Measurements from ENCODE around the gene RABGAP1L.
"Not testable (repeated sequence)": the region's sequence is repeated elsewhere in the genome, so short reads cannot be mapped to it uniquely, and the experiment has no call there.

Gene RABGAP1L

DNA sequence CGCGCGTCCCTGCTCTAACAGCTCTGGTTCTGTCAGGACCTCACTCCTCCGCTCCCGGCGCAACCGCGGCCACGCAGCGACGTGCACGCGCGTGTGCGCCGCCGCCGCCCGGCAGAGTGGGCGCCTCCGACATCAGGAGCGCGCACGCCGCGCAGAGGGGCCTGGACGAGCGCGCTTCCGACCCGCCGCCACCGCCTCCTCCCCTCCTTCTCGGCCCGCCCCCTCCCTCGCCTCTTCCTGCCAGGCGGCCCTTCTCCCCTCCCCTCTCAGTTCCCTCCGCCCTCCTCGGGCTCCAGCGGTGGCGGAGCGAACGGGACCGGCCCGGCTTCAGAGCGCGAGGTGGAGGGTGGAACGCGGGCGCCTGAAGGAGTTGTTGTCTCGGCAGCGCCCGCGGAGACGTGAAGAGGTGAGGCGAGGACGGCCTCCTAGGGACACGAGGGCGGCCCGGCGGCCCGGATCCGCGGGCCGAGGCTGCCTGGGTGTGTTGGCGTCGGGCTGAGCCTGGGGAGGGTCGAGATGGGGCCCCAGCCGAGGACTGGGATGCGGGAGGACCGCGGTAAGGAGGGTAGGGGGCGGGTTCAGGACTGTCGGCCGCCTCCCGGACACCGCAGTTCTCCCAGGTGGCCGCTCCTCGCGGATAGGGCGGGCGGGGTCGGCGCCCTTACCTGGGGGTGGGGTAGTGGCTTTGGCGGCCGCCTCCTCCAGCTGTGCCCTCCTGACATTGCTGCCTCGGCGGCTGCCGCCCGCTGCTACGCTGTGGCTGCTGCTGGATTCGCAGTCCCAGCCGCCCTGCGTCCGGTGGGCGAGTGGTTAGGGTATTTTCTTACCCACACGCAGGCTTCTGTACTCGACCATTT lies at the start of gene RABGAP1L:
RABGAP1L (plus strand) TSS at position 269 of the 857 bp plus-strand sequence.
- peak; percentile 90 for DNase-seq

DNA sequence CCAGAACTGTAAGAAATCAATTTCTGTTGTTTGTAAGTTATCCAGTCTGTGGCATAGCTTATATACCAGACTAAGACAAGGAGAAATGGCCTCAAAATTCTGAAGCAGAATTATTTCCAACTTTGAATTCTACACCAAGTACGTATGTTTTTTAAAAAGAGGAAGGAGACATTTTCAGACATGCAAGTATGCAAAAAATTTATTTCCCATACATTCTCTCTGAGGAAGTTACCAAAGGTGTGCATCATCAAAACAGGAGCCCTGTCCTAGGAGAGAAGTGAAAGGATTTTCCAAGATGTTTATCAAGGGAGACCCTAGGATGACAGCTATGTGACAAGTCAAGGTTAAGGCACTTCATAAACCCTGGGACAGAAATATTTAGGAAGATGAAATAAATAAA lies 49.3 kb upstream of the RABGAP1L start:
- no peak for DNase-seq

DNA sequence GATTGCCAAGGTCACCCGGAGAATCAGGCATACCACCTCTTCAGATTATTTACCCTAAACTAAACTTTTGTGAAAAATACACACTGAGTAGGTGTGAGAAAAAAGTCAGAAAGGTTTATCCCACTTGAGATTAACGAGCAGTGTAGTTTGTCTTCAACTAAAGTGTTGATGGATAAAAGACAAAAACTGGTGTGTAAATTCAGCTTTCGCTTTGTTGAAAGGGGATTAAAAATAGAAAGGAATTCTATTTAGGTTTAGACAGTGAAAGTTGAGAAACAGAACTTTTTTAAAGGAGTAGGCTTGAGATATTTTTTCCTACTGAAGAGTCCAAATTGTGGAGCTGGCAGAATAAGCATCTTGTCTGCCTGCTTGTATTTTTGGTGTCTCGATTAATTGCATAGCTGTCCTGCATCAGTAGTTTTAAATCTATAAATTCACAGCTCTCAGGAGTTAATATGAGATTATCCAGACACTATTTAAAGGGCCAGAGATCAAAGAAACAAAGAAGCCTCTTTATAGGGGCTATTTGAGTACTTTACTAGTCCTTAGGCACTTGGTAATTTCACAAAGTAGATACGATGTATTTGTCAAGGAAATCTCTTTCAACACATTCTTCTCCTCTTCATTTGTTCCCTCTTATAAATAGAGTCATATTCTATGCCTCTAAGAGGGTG lies 46.7 kb upstream of the RABGAP1L start:
- DNase-seq = no peak

GRCh38 chr1:174114106-174114505 lies 45.2 kb upstream of the RABGAP1L start:
- no peak for DNase-seq

GRCh38 chr1:174114788-174115448 lies 44.4 kb upstream of the RABGAP1L start:
- DNase-seq = peak; percentile 17

DNA sequence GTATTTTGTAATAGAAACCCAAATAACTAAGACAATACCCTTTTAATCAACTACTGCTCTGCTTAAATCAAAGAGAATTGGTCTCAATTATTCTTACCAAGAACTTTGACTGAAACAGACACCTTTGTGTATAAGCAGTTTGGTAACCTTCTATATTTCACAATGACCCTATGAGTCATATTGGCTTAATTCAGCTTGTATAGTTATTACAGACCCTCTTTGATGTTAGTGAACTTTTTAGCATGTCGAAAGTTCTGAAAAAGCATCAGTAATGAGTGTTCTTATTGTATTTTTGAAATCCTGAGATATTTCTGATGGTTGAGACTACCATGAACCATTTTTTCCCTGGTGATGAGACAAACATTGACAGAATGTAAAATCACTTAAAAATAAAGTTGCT lies 43.3 kb upstream of the RABGAP1L start:
- DNase-seq = no peak

- DNase-seq = no peak
These were observed 40.6 kb upstream of the RABGAP1L start for GRCh38 chr1:174118751-174119150.

GRCh38 chr1:174122318-174122717 lies 37.0 kb upstream of the RABGAP1L start:
- not testable (repeated sequence) for DNase-seq

DNA sequence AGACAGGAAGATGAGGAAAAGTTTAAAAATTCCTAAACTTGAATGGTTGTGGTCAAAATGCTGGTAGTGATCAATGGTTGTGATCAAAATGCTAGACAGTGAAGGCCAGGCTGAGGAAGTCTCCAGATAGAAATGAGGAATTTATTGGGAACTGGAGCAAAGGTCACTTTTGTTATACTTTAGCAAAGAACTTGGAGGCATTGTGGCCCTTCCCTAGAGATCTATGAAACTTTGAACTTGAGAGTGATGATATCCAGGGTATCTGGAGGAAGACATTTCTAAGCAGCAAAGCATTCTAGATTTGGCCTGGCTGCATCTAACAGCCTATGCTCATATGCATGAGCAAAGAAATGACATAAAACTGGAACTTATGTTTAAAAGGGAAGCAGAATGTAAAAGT lies 35.5 kb upstream of the RABGAP1L start:
- no peak for DNase-seq

- not testable (repeated sequence) for DNase-seq
These were observed 32.1 kb upstream of the RABGAP1L start for GRCh38 chr1:174127176-174127575.

DNA sequence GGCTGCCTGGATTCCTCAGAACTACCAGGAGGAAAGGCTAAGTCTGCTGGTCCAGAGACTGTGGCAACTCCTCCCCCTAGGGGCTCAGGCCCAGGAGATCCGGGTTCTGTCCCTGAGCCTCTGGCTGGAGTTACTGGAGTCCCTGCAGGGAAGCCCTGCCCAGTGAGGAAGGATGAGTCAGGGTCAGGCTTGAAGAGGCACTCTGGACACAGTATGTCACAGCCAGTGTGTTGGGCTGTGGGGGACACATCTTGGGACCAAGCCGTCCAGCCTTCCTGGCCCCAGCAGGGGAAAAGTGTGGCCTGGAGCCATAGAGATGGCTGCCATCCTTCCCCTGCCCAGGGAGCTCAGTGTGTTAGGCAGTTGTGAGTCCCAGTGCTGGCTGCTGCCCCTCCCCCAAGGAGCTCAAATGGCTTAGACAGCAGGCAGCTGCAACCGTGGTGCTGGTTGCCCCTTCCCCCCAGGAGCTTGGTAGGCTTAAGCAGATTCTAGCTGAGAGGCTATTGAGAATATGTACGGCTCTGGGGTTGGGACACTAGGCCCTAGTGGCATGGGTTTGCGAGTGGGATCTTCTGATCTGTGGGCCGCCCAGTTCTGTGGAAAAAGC lies 28.2 kb upstream of the RABGAP1L start:
- no peak for DNase-seq

- no peak for DNase-seq
These were observed 25.2 kb upstream of the RABGAP1L start for GRCh38 chr1:174134003-174134659.

GRCh38 chr1:174135211-174135610 lies 24.1 kb upstream of the RABGAP1L start:
- DNase-seq = no peak

- DNase-seq = no peak
These were observed 22.6 kb upstream of the RABGAP1L start for GRCh38 chr1:174136714-174137113.

DNA sequence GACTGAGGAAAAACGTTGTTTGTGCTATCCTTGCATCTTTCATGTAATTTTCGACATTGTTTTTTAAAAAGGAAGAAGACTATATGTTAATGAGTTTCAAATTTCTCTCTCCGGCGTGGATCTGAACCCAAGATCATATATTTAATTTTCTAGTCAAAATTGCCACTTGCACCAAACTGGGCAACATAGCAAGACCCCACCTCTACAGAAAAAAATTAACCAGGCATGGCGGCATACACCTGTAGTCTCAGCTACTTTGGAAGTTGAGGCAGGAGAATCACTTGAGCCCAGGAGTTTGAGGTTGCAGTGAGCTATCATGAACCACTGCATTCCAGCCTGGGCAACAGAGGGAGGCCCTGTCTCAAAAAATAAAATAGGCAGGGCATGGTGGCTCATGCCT lies 16.5 kb upstream of the RABGAP1L start:
- DNase-seq = no peak

DNA sequence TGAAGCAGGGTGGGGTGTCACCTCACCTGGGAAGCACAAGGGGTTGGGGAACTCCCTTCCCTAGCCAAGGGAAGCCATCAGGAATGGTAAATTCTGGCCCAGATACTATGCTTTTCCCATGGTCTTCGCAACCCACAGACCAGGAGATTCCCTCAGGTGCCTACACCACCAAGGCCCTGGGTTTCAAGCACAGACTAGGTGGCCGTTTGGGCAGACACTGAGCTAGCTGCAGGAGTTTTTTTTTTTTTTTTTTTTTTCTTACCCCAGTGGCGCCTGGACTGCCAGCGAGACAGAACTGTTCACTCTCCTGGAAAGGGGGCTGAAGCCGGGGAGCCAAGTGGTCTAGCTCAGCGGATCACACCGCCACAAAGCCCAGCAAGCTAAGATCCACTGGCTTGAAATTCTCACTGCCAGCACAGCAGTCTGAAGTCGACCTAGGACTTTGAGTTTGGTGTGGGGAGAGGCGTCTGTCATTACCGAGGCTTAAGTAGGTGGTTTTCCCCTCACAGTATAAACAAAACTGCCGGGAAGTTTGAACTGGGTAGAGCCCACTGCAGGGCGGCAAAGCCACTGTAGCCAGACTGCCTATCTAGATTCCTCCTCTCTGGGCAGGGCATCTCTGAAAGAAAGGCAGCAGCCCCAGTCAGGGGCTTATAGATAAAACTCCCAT lies 15.5 kb upstream of the RABGAP1L start:
- not testable (repeated sequence) for DNase-seq

- DNase-seq = not testable (repeated sequence)
These were observed 14.9 kb upstream of the RABGAP1L start for GRCh38 chr1:174144397-174144783.

GRCh38 chr1:174149216-174149615 lies 10.1 kb upstream of the RABGAP1L start:
- no peak for DNase-seq

DNA sequence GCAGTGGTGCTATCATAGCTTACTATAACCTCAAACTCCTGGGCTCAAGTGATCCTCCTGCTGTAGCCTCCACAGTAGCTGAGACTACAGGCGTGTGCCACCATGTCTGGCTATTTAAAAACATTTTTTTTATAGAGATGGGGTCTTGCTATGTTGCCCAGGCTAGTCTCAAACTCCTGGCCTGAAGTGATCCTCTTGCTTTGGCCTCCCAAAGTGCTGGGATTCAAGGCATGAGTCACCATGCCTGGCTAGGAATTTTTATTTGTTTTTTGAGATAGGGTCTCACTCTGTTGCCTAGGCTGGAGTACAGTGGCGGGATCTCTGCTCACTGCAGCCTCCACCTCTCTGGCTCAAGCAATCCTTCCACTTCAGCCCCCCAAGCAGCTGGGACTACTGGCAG lies 8.8 kb upstream of the RABGAP1L start:
- no peak for DNase-seq

- DNase-seq = no peak
These were observed 6.9 kb upstream of the RABGAP1L start for GRCh38 chr1:174152427-174152826.

DNA sequence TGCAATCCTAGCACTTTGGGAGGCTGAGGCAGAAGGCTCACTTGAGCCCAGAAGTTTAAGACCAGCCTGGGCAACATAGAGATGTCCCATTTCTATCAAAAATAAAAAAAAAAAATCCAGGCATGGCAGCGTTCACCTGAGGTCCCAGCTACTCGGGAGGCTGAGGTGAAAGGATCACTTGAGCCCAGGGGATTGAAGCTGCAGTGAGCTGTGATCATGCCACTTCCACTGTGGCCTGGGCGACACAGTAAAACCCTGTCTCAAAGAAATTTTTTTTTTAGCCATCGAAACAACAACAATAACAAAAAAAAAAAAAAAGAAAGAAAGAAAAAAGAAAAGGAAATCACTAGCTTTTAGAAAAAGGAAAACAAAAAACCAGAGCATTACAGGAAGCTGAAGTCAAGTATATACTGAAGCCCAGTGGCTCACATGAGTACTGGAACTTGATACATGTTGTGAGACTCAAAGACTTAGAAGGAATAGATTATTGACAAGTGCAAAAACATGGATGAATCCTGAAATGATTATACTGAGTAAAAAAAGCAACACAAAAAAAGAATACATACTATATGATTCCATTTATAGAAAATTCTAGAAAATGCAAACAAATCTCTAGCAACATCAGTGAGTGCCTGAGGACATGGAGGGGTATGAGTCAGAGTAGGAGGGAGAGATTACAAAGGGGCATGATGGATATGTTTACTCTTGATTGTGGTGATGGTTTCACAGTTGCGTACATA lies 6.1 kb upstream of the RABGAP1L start:
- DNase-seq = no peak

DNA sequence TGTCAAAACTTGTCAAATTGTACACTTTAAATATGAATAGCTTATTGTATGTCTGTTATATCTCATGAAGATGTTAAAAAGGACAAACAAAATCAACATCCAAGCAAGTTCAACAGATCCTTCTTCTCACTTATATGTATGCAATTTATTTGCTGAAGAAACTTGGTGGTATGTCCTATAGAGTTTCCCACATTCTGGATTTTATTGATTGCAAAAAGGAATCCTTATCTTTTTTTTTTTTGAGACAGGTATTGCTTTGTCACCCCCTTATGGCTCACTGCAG lies 5.6 kb upstream of the RABGAP1L start:
- no peak for DNase-seq
